ENCODE data around the gene SRRM3. TPM values are rescaled to one million over a fixed set of nuclear protein-coding genes. Genes with fewer than 3 reads are reported as not detected.
A peak's percentile ranks its signal among the peaks of the same experiment; 100 is the strongest.
"Not testable (repeated sequence)": the region's sequence is repeated elsewhere in the genome, so short reads cannot be mapped to it uniquely, and the experiment has no call there.

SRRM3 gene
- total RNA-seq, 1 donor from 2014 or later: 1.7 TPM

DNA sequence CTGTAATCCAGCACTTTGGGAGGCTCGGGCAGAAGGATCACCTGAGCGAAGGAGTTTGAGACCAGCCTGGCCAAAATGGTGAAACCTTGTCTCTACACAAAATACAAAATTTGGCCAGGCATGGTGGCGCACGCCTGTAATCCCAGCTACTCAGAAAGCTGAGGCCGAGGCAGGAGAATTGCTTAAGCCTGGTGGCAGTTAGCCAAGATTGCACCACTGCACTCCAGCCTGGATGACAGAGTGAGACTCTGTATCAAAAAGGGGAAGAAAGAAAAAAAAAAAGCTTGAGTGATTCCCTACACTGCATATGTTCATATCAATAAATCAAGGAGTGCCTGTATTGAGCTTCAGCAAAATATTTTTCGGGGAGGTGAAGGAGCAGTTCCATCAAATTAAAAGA is 45.8 kb upstream of the SRRM3 start:
- Histone ChIP-seq H3K4me3 (ENCODE audit: insufficient read depth, low read depth, low read length) (no peak overlapping the region), H3K79me2 (ENCODE audit: insufficient read depth, low read length) (no peaks in the 10 kb centered on the region), H3K9ac (ENCODE audit: low read length) (no peak overlapping the region), H3K27ac (ENCODE audit: low read depth, low read length) (no peak overlapping the region), H2AFZ (ENCODE audit: low read depth, low read length) (no peak overlapping the region), H3K4me2 (ENCODE audit: low read length) (no peak overlapping the region), H3K4me1 (ENCODE audit: insufficient read depth, low read length) (peaks cover 2% of the 10 kb centered on the region), H3K27me3 (ENCODE audit: insufficient read depth, low read length) (no peaks in the 10 kb centered on the region), H3K36me3 (ENCODE audit: insufficient read depth, low read length) (no peaks in the 10 kb centered on the region), H4K20me1 (ENCODE audit: insufficient read depth, low read length) (no peaks in the 10 kb centered on the region), H3K9me3 (ENCODE audit: insufficient read depth, low read depth, low read length) (no peaks in the 10 kb centered on the region)
- FAIRE-seq: no peak
- Mint-ChIP-seq H3K36me3 (ENCODE audit: low read depth, unreplicated experiment) (no peaks in the 10 kb centered on the region), H3K4me1 (ENCODE audit: low read depth, unreplicated experiment) (peaks cover 17% of the 10 kb centered on the region), H3K27ac (ENCODE audit: unreplicated experiment) (no peak overlapping the region), H3K9me3 (ENCODE audit: unreplicated experiment) (no peaks in the 10 kb centered on the region), H3K27me3 (ENCODE audit: low read depth, unreplicated experiment) (no peaks in the 10 kb centered on the region), H3K4me3 (ENCODE audit: unreplicated experiment) (no peak overlapping the region)
- TF ChIP-seq EZH2 (IDR thresholded peaks at IDR 0.05; ENCODE audit: insufficient read depth, low read length): no peak
- TF ChIP-seq, protein P1, sequence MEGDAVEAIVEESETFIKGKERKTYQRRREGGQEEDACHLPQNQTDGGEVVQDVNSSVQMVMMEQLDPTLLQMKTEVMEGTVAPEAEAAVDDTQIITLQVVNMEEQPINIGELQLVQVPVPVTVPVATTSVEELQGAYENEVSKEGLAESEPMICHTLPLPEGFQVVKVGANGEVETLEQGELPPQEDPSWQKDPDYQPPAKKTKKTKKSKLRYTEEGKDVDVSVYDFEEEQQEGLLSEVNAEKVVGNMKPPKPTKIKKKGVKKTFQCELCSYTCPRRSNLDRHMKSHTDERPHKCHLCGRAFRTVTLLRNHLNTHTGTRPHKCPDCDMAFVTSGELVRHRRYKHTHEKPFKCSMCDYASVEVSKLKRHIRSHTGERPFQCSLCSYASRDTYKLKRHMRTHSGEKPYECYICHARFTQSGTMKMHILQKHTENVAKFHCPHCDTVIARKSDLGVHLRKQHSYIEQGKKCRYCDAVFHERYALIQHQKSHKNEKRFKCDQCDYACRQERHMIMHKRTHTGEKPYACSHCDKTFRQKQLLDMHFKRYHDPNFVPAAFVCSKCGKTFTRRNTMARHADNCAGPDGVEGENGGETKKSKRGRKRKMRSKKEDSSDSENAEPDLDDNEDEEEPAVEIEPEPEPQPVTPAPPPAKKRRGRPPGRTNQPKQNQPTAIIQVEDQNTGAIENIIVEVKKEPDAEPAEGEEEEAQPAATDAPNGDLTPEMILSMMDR (IDR thresholded peaks at IDR 0.05; ENCODE audit: insufficient read depth, low read depth, low read length): no peak
- DNase-seq (ENCODE audit: low read depth): no peak

- not testable (repeated sequence) for FAIRE-seq; H3K27ac ChIP-seq (ENCODE audit: low read depth, low read length); H3K4me3 ChIP-seq (ENCODE audit: insufficient read depth, low read depth, low read length); H3K9me3 Mint-ChIP-seq (ENCODE audit: unreplicated experiment); H3K79me2 ChIP-seq (ENCODE audit: insufficient read depth, low read length); H3K4me3 Mint-ChIP-seq (ENCODE audit: unreplicated experiment); H3K4me1 ChIP-seq (ENCODE audit: insufficient read depth, low read length); H3K36me3 Mint-ChIP-seq (ENCODE audit: low read depth, unreplicated experiment); H3K27me3 ChIP-seq (ENCODE audit: insufficient read depth, low read length); H3K4me2 ChIP-seq (ENCODE audit: low read length); H3K27me3 Mint-ChIP-seq (ENCODE audit: low read depth, unreplicated experiment); DNase-seq (ENCODE audit: low read depth); H4K20me1 ChIP-seq (ENCODE audit: insufficient read depth, low read length); H3K9me3 ChIP-seq (ENCODE audit: insufficient read depth, low read depth, low read length); H3K9ac ChIP-seq (ENCODE audit: low read length); H3K36me3 ChIP-seq (ENCODE audit: insufficient read depth, low read length); H3K27ac Mint-ChIP-seq (ENCODE audit: unreplicated experiment); H2AFZ ChIP-seq (ENCODE audit: low read depth, low read length)
- H3K4me1 Mint-ChIP-seq (ENCODE audit: low read depth, unreplicated experiment): peaks cover 15% of the 10 kb centered on the region
Measured at GRCh38 chr7:76156992-76157685, 44.6 kb upstream of the SRRM3 start.

DNA sequence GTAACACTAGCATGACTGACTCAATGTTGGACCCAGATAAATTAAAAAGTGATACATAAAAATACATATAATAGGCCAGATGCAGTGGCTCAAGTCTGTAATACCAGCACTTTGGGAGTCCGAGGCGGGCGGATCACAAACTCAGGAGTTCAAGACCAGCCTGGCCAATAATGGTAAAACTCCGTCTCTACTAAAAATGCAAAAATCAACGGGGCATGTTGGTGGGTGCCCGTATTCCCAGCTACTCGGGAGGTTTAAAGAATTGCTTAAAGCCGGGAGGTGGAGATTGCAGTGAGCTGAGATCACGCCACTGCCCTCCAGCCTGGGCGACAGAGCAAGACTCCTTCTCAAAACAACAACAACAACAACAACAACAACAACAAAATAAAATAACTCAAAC is 43.3 kb upstream of the SRRM3 start:
- not testable (repeated sequence) for H3K27me3 Mint-ChIP-seq (ENCODE audit: low read depth, unreplicated experiment); H2AFZ ChIP-seq (ENCODE audit: low read depth, low read length); H3K4me3 Mint-ChIP-seq (ENCODE audit: unreplicated experiment); H3K4me1 ChIP-seq (ENCODE audit: insufficient read depth, low read length); H3K27me3 ChIP-seq (ENCODE audit: insufficient read depth, low read length); H3K4me3 ChIP-seq (ENCODE audit: insufficient read depth, low read depth, low read length); DNase-seq (ENCODE audit: low read depth); H3K4me2 ChIP-seq (ENCODE audit: low read length); H3K9ac ChIP-seq (ENCODE audit: low read length); H3K36me3 ChIP-seq (ENCODE audit: insufficient read depth, low read length); H4K20me1 ChIP-seq (ENCODE audit: insufficient read depth, low read length); H3K79me2 ChIP-seq (ENCODE audit: insufficient read depth, low read length); H3K27ac Mint-ChIP-seq (ENCODE audit: unreplicated experiment); H3K9me3 ChIP-seq (ENCODE audit: insufficient read depth, low read depth, low read length); H3K9me3 Mint-ChIP-seq (ENCODE audit: unreplicated experiment); H3K27ac ChIP-seq (ENCODE audit: low read depth, low read length); FAIRE-seq; H3K36me3 Mint-ChIP-seq (ENCODE audit: low read depth, unreplicated experiment)
- H3K4me1 Mint-ChIP-seq (ENCODE audit: low read depth, unreplicated experiment): peaks cover 15% of the 10 kb centered on the region

DNA sequence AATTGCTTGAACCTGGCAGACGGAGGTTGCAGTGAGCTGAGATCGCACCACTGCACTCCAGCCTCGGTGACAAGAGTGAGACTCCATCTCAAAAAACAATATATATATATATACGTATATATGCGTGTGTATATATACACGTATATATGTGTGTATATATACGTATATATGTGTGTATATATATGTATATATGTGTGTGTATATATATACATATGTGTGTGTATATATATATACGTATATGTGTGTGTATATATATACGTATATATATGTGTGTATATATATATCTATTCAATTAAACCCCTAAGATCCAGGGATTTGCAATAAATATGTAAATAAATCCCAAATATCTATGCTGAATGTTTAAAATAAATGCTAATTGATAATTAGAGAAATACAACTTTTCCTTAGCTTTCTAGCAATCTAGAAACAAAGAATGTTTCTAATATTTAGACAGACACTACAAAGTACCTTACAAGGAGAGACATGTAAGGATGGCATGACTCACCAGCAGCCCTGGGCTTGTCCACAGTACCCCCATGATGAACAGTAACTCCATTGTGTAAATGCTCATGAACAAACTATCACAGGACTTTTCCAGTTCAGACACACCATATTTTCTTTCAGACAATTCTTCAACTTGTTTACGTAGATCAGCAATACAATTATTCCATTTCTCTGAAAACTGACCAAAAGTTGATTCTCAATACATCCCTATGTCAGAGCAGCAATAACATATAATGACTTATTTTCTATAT is 39.1 kb upstream of the SRRM3 start:
- peak; percentile 35 for DNase-seq (ENCODE audit: low read depth)
- H3K27ac Mint-ChIP-seq (ENCODE audit: unreplicated experiment): peak overlapping the region; percentile 83
- not testable (repeated sequence) for FAIRE-seq; H3K9me3 Mint-ChIP-seq (ENCODE audit: unreplicated experiment); H3K9me3 ChIP-seq (ENCODE audit: insufficient read depth, low read depth, low read length); H3K4me2 ChIP-seq (ENCODE audit: low read length); H3K27me3 Mint-ChIP-seq (ENCODE audit: low read depth, unreplicated experiment); H3K36me3 Mint-ChIP-seq (ENCODE audit: low read depth, unreplicated experiment); H3K4me1 ChIP-seq (ENCODE audit: insufficient read depth, low read length); H4K20me1 ChIP-seq (ENCODE audit: insufficient read depth, low read length); H3K4me3 Mint-ChIP-seq (ENCODE audit: unreplicated experiment); H3K79me2 ChIP-seq (ENCODE audit: insufficient read depth, low read length); H3K27me3 ChIP-seq (ENCODE audit: insufficient read depth, low read length); H2AFZ ChIP-seq (ENCODE audit: low read depth, low read length); H3K9ac ChIP-seq (ENCODE audit: low read length); H3K4me3 ChIP-seq (ENCODE audit: insufficient read depth, low read depth, low read length); H3K27ac ChIP-seq (ENCODE audit: low read depth, low read length); H3K36me3 ChIP-seq (ENCODE audit: insufficient read depth, low read length); H3K4me1 Mint-ChIP-seq (ENCODE audit: low read depth, unreplicated experiment)

DNA sequence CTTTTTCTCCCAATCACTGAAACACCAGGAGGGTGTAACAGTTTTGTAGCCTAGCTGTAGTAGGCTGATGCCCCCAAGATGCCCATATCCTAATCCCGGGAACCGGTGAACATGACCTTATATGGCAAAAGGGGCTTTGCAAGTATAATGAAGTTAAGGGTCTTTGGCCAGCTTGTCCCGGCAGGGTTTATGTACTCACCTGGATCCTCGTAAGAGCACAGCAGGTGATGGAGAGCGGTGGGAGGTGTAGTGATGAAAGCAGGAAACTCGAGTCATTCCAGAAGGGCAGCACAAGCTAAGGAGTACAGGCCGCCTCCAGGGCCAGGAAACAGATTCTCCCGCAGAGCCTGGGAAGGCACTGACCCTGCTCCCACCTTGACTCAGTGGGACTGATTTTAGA is 37.9 kb upstream of the SRRM3 start:
- FAIRE-seq: not testable (repeated sequence)

More for the DNA sequence above, 37.9 kb upstream of the SRRM3 start:
- H3K4me1 Mint-ChIP-seq (ENCODE audit: low read depth, unreplicated experiment); H3K36me3 Mint-ChIP-seq (ENCODE audit: low read depth, unreplicated experiment); DNase-seq (ENCODE audit: low read depth); H3K27me3 Mint-ChIP-seq (ENCODE audit: low read depth, unreplicated experiment); H3K79me2 ChIP-seq (ENCODE audit: insufficient read depth, low read length); H3K4me1 ChIP-seq (ENCODE audit: insufficient read depth, low read length); H3K4me3 Mint-ChIP-seq (ENCODE audit: unreplicated experiment); H3K36me3 ChIP-seq (ENCODE audit: insufficient read depth, low read length); H3K9me3 Mint-ChIP-seq (ENCODE audit: unreplicated experiment); H4K20me1 ChIP-seq (ENCODE audit: insufficient read depth, low read length); H3K9me3 ChIP-seq (ENCODE audit: insufficient read depth, low read depth, low read length); H3K27me3 ChIP-seq (ENCODE audit: insufficient read depth, low read length); H3K27ac ChIP-seq (ENCODE audit: low read depth, low read length); H3K4me2 ChIP-seq (ENCODE audit: low read length); H2AFZ ChIP-seq (ENCODE audit: low read depth, low read length); H3K9ac ChIP-seq (ENCODE audit: low read length); H3K4me3 ChIP-seq (ENCODE audit: insufficient read depth, low read depth, low read length): not testable (repeated sequence)
- H3K27ac Mint-ChIP-seq (ENCODE audit: unreplicated experiment): peak overlapping the region; percentile 26
